ENCODE measurements around the gene TMEM240. TPM values are rescaled to one million over a fixed set of nuclear protein-coding genes. Genes with fewer than 3 reads are reported as not detected.
"Not testable (repeated sequence)": the region's sequence is repeated elsewhere in the genome, so short reads cannot be mapped to it uniquely, and the experiment has no call there.

The TMEM240 gene
- total RNA-seq, 2 donors from 2014 or later = 0.77 to 0.91 TPM

- Histone ChIP-seq H3K27ac (no peak overlapping the region), H3K4me3 (no peak overlapping the region), H3K9ac (ENCODE audit: low read depth in 2 of 2, low read length in 2 of 2) (no peak overlapping the region), H3K4me1 (peaks cover 4% of the 10 kb centered on the region), H3K27me3 (no peaks in the 10 kb centered on the region), H3K36me3 (no peaks in the 10 kb centered on the region), H3K9me3 (no peaks in the 10 kb centered on the region)
- TF ChIP-seq, protein P1, sequence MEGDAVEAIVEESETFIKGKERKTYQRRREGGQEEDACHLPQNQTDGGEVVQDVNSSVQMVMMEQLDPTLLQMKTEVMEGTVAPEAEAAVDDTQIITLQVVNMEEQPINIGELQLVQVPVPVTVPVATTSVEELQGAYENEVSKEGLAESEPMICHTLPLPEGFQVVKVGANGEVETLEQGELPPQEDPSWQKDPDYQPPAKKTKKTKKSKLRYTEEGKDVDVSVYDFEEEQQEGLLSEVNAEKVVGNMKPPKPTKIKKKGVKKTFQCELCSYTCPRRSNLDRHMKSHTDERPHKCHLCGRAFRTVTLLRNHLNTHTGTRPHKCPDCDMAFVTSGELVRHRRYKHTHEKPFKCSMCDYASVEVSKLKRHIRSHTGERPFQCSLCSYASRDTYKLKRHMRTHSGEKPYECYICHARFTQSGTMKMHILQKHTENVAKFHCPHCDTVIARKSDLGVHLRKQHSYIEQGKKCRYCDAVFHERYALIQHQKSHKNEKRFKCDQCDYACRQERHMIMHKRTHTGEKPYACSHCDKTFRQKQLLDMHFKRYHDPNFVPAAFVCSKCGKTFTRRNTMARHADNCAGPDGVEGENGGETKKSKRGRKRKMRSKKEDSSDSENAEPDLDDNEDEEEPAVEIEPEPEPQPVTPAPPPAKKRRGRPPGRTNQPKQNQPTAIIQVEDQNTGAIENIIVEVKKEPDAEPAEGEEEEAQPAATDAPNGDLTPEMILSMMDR (IDR thresholded peaks at IDR 0.05) = no peak
- intact Hi-C loops (cut with DNase I) = no loop called here
- no peak for DNase-seq
Measured at GRCh38 chr1:1534401-1535154, 5.8 kb downstream of the TMEM240 start.

DNA sequence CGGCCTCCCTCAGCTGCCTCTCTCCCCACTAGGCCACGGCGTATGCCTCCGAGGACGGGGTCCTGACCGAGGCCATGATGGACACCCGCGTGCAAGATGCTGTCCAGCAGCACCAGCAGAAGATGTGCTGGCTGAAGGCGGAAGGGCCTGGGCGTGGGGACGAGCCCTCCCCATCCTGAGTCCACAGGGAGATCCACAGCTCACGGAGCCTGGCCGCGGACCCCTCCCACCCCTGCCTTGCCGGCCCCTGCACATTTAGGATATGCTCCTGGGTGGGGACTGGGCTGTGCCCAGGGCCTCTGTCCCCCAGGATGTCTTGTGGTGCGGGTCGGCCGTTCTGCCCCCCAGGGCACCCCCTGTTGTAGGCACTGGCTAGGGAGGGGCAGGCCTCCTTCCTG is 6.5 kb downstream of the TMEM240 start:
- H3K9ac ChIP-seq (ENCODE audit: low read depth in 2 of 2, low read length in 2 of 2); DNase-seq; intact Hi-C loops (cut with DNase I); H3K27ac ChIP-seq; H3K36me3 ChIP-seq; H3K27me3 ChIP-seq; H3K4me1 ChIP-seq; H3K9me3 ChIP-seq; H3K4me3 ChIP-seq: not testable (repeated sequence)

- H3K27me3 ChIP-seq; H3K9me3 ChIP-seq; H3K4me3 ChIP-seq; H3K36me3 ChIP-seq; intact Hi-C loops (cut with DNase I); DNase-seq; H3K9ac ChIP-seq (ENCODE audit: low read depth in 2 of 2, low read length in 2 of 2); H3K4me1 ChIP-seq; H3K27ac ChIP-seq: not testable (repeated sequence)
Measured at GRCh38 chr1:1533176-1533893, 7.1 kb downstream of the TMEM240 start.

GRCh38 chr1:1531947-1532346 is 8.5 kb downstream of the TMEM240 start:
- H3K36me3 ChIP-seq = no peaks in the 10 kb centered on the region
- TF ChIP-seq, protein P1 (IDR thresholded peaks at IDR 0.05) = no peak
- H3K9ac ChIP-seq (ENCODE audit: low read depth in 2 of 2, low read length in 2 of 2) = no peak overlapping the region
- no peaks in the 10 kb centered on the region for H3K4me1 ChIP-seq
- no peak overlapping the region for H3K4me3 ChIP-seq
- no peaks in the 10 kb centered on the region for H3K27me3 ChIP-seq
- no peak for DNase-seq
- H3K9me3 ChIP-seq = no peaks in the 10 kb centered on the region
- no peak overlapping the region for H3K27ac ChIP-seq
- intact Hi-C loops (cut with DNase I) = no loop called here

GRCh38 chr1:1529936-1530335 is 10.5 kb downstream of the TMEM240 start:
- TF ChIP-seq, protein P1 (IDR thresholded peaks at IDR 0.05) = no peak
- Histone ChIP-seq H3K9ac (ENCODE audit: low read depth in 2 of 2, low read length in 2 of 2) (no peak overlapping the region), H3K9me3 (no peaks in the 10 kb centered on the region), H3K4me3 (no peak overlapping the region), H3K27me3 (no peaks in the 10 kb centered on the region), H3K36me3 (no peaks in the 10 kb centered on the region), H3K4me1 (no peaks in the 10 kb centered on the region), H3K27ac (no peak overlapping the region)
- DNase-seq = no peak
- intact Hi-C loops (cut with DNase I) = no loop called here

- DNase-seq = no peak
- intact Hi-C loops (cut with DNase I) = no loop called here
- no peaks in the 10 kb centered on the region for H3K27me3 ChIP-seq
- H3K4me1 ChIP-seq = no peaks in the 10 kb centered on the region
- H3K9ac ChIP-seq (ENCODE audit: low read depth in 2 of 2, low read length in 2 of 2) = no peak overlapping the region
- H3K27ac ChIP-seq = no peak overlapping the region
- H3K36me3 ChIP-seq = no peaks in the 10 kb centered on the region
- TF ChIP-seq, protein P1 (IDR thresholded peaks at IDR 0.05) = no peak
- no peak overlapping the region for H3K4me3 ChIP-seq
- H3K9me3 ChIP-seq = no peaks in the 10 kb centered on the region
Measured at GRCh38 chr1:1529321-1529720, 11.1 kb downstream of the TMEM240 start.
